GM18502 (cell line): ENCODE data around the gene KRT6A.
"Not testable (repeated sequence)": the region's sequence is repeated elsewhere in the genome, so short reads cannot be mapped to it uniquely, and the experiment has no call there.

Experiments
- ATAC-seq: cut with Tn5 transposase; IDR thresholded peaks from one replicate; pipeline ENCODE4 v1.9.1; 2021; ENCODE audit warnings: mild to moderate bottlenecking; ENCODE audit not compliant: unreplicated experiment, poor library complexity

KRT6A gene

DNA sequence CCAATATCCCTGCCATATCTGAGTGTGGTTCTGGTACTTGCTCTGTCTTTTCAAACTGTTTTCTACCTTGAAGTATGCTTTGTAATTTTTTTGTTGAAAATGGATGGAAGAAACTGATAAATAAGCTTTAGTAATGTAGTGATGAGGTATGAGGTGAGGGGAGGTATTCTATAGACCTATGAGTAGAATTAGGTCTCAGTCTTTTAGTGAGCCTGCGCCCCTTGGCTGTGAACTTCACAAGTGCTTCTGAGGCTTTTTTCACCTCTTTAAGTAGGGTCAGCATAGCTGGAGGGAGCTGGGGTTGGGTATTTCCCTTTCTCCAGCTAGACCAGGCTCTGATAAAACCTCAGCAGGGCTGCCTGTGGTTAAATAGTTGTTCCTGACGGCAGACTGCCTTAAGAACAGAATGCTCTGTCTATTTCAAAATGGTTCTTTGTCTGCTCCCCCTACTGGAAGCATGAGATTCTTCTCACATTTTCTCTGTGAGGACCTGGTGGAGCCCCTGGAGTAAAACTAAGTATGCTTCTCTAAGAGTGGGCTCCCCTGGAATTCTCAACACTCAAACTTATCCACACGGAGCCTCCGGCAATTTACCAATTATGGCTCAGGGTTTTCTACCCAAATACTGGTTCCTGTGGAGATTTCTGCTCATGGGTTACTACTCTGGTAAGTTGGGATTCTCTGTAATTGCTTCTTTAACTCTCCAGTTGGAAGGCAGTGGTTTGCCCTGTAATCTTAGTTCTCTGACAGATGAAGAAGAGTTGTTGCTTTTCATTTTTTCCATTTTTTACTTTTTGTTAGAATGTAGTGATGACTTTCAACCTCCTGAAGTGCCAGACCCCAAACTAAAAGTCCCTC, 14.0 kb upstream of the KRT6A start:
- no peak for ATAC-seq

DNA sequence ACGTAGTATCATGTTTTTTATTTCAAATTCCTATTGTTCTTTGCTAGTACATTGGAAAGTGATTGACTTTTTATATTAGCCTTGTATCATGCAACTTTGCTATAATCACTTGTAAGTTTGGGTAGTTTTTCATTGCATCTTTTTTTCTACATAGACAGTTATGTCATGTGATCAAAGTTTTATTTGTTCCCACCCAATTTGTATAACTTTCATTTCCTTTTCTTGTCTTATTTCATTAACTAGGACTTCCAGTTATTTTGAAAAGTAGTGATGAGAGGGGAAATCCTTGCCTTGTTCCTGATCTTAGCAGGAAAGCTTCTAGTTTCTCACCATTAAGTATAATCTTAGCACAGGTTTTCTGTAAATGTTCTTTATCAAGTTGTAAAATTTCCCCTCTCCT, 9.8 kb upstream of the KRT6A start:
- no peak for ATAC-seq

DNA sequence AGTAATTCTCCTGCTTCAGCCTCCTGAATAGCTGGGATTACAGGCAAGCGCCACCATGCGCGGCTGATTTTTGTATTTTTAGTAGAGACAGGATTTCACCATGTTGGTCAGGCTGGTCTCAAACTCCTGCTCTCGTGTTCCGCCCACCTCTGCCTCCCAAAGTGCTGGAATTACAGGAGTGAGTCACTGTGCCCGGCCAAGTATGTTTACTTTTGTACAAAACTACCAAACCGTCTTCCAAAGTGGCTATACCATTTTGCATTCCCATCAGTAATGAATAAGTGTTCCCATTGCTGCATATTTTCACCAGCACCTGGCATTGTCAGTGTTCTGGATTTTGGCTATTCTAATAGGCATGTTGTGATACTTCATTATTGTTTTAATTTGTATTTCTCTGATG, 8.4 kb upstream of the KRT6A start:
- no peak for ATAC-seq

DNA sequence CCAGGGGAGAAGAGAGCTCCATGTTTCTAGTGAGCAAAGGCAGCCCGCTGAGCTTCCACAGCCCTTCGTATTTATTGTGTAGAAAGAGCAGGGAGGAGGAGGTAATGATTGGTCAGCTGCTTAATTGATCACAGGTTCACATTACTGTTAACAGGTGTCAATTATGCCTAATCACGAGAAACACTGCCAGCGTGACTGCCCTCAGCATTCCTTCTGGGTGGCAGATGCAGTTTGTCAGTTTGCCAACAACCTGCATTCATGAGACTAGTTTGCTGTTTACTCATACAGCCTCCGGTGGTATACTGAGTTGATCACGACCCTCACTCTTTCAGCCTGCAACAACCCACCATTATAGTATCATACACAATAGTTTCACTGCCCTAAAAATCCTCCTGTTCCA, 7.5 kb upstream of the KRT6A start:
- not testable (repeated sequence) for ATAC-seq

DNA sequence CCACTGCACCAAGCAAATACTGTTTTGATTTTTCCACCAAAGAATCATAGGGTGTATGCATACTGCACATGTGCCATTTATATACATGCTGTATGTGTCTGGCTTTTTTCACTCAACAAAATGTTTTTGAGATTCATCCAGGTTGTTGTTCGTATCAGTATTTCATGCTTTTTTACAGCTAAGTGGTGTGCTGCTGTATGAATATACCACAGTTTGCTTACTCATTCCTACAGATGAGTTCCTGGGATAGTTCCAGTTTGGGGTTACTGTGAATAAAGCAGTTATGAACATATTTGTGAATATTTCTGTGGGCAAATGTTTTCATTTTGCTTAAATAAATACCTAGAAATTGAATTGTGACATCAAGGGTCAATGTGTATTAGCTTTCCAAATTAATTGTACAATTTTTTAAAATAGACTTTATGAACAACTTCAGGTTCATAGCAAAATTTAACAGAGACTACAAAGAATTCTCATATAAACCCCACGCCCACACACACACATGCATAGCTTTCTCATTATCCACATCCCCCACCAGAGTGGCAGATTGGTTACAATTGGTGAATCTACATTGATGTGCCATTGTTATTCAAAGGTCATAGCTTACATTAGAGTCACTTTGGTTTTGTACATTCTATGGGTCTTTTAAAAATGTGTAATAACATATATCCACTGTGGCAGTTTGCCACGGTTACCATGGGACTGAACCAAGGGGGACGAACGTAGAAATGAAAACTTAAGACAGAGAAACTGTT, 6.9 kb upstream of the KRT6A start:
- no peak for ATAC-seq

DNA sequence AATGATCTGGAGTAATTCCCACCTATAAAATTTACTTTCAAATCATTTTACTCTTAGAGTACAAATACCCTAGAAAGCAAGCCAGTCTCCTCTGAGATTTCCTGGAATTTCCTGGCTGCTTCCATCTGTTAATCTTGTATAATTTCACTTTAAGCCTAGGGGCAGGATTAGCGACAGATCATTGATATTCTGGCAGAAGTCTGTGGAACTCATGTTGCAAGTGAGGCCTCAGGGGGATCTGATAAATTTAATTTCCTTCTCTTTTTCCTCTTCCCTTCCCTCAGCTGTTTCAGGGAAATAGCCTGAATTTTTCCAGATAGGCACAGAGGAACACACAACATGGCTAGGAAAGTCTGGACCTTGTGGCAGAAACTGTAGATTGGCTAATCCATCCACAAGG, 5.9 kb upstream of the KRT6A start:
- no peak for ATAC-seq

DNA sequence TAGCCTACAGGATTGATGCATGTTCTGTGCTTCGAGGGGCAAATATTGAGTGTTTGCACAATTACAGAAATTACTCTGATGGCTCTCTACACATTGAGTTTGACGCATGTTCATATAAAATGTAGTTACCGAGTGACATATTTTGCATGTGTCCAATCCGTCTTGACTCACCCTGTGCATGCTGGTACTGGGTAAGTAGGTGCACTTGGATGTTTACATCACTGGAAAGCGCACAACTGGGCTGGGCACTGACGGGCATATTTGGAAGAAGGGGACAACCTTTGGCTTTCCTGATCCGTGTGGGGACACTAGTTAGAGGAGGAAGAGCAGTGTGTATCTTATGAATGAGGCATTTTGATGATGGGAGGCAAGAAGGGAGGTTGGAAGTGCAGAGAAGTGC, 4.9 kb upstream of the KRT6A start:
- ATAC-seq = no peak

DNA sequence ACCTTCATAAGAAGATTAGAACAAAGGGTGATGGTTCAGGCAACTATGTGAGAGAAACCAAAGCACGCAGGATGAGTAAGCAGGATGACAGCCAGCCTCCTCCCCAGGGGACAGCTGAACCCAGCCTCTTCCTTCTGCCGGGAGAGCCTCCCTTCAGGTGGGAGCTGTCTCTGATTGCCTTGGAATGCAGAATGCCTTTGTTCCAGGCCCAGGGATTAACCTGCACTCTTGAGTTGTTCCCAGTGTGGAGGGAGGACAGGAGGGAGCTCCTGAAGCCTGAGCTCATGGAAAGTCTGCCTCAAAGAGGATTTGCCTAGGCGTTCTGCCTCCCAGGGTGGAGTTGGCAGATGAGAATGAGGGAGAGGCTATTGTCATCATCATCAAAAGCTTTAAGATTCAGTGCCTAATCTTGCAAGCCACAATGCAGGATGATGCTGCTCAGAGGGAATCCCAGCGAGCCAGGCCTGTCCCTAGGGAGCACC, 3.6 kb upstream of the KRT6A start:
- no peak for ATAC-seq

DNA sequence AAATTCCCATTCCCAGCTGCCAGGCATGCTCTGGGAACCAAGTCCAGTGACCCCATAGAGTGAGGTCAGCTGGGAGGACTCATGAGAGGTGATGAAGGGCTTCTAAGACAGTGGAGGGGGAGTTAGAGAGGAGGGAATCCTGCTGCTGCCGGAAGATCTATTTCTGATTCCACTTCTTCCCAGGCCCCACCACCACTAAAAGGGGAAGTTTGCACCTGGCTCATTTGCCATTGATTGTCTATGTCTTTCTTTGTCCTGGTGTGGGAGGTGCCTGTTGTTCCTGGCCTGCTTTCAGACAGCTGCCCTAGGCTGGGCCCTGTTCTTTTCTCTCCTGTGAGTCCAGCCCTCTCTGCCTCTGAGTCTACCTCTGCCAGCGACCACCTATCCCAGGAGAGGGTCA, 3.0 kb upstream of the KRT6A start:
- ATAC-seq = no peak

DNA sequence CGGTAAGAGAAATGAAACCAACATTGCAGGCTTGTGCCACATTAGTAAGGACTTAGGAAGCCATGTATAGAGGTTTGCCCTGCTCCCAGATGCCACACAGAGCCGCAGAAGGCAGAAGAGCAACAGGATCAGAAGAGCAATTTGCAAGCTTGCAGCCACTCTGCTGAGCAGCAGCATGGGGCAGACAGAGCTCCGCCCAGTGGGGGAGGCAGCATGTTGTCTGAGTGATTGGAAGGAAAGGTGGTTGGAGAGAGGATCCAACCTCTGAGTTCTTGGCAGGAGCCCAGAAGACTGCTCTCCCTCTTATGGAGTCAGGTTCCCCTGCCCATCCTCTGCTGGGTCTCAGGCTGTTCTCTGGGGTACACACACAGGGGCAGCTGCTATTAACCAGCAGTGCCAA, 2.3 kb upstream of the KRT6A start:
- no peak for ATAC-seq

DNA sequence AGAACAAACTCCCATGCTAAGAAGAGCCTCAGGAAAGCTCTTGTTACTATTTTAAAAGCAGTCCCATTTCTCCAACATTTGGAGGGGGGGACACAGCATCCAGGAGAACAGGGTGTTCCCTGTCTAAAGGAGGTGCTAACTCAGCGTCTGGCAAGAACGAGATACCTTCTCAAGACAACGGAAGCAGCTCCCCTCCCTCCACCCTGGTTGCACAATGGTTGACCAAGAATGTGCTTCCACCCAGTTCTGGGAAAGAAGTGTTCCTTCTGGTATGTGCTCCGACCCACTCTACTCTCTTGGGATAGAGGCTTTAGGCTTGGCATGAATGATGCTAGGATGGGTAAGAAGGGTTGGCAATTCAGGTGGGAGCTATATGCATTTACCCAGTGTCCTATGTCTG, 1.5 kb upstream of the KRT6A start:
- no peak for ATAC-seq

DNA sequence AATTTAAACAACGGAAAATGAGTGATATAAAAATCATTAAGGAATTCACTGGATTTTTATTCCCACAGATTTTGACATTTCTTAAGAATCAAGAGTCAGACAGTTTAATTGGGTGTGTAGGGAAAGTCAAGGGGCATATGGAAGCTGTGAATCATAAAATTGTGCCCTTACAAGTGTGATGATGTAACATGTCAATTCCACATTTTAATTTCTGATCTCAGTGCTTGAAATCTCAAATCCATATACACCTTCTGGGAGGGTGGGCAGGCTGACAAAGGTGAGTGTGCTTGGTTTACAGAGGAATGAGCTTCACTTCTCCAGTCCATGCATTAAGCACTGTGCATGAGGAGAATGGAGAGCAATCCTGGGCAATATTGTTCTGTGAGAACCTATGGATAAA, 1.0 kb upstream of the KRT6A start:
- no peak for ATAC-seq

DNA sequence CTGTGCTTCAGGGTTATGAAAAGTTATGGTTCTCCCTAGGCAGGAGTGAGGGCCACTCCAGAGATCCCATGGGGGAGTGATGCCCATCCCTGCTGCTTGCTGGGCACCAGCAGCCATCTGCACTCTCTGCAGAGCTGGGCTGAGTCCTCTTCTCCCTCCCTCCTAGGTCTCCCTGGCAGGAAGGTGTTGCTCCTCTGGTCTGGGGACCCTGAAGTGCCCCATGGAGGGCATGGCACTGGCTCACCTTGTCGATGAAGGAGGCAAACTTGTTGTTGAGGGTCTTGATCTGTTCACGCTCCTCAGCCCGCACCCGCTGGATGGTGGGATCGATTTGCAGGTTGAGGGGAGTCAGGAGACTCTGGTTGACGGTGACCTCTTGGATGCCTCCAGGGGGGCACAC, 652 bp downstream of the KRT6A start:
- ATAC-seq = not testable (repeated sequence)

DNA sequence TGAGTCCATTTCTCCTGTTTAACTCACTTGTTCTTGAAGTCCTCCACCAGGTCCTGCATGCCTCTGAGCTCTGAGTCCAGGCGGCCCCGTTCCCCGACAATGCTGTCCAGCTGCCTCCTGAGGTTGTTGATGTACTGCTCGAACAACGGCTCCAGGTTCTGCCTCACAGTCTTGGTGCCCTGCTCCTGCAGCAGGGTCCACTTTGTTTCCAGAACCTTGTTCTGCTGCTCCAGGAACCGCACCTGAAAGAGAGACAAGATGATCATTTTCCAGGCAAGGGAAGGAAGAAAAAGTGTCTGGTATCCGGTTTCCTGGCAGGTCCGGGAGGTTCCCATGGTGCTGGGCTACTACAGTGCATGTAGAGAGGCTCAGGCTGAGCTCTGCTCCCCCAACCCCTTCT, 1.6 kb downstream of the KRT6A start:
- not testable (repeated sequence) for ATAC-seq

DNA sequence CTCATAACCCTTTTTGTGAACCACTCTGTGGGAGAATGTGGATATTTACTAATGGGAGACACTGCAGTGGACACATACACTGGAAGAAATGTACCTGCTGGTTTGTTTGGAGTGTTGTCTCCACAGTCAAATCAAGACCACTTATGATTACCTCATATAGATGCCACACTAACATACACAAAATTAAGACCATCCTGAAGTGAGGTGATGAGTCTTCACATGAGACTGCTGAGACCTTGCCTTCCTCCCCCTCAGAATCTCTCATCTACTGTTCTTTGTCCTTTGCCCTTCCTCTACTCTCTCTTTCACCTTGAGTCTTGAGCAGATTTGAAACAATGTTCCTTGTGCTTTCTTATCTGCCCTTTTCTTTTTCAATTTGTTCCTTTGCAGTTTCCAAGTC, 4.3 kb downstream of the KRT6A start:
- no peak for ATAC-seq

DNA sequence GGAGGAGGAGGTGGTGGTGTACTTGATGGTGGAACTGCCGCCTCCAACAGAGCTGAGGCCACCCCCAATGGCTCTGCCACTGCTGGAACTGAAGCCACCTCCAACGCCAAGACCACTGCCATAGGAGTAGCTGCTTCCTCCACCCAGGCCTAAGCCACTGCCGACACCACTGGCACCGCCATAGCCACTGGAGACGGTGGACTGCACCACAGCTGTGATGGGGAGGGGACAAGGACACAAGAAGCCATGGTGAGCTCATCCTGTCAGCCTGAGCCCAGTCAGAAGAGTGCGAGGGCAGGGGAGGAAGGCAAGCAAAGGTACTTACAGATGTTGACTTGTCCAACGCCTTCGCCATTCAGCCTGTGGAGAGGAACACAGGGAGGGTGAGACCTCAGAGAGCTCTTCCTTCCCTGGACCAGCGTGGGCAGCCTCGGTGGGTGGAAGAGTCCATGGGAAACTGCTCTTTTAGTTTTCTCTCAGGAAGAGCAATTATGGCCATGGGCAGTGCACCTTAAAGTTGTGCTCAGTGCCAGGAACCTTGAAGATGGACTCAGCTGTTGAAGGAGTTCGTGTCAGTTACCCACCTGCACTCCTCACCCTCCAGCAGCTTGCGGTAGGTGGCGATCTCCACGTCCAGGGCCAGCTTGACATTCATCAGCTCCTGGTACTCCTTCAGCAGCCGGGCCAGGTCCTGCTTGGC, 5.2 kb downstream of the KRT6A start:
- ATAC-seq = not testable (repeated sequence)

DNA sequence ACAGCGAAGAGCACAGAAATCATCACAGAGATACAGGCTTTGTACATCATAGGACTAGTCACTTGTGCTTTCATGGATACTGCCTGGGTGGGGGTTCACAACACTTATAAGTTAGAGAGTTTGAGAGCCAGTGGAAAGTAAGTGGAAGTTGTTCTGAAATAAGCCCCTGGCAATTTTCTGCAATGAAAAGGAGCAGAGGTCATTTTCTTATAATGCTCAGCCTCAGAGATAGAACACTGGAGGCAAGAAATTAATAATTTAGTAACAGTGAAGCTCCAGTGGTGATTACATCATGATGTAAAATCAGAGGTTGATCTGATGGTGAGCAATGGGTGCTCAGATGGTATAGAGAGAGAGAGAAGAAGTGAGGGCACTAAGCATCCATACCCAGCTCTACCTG, 5.8 kb downstream of the KRT6A start:
- ATAC-seq = no peak

DNA sequence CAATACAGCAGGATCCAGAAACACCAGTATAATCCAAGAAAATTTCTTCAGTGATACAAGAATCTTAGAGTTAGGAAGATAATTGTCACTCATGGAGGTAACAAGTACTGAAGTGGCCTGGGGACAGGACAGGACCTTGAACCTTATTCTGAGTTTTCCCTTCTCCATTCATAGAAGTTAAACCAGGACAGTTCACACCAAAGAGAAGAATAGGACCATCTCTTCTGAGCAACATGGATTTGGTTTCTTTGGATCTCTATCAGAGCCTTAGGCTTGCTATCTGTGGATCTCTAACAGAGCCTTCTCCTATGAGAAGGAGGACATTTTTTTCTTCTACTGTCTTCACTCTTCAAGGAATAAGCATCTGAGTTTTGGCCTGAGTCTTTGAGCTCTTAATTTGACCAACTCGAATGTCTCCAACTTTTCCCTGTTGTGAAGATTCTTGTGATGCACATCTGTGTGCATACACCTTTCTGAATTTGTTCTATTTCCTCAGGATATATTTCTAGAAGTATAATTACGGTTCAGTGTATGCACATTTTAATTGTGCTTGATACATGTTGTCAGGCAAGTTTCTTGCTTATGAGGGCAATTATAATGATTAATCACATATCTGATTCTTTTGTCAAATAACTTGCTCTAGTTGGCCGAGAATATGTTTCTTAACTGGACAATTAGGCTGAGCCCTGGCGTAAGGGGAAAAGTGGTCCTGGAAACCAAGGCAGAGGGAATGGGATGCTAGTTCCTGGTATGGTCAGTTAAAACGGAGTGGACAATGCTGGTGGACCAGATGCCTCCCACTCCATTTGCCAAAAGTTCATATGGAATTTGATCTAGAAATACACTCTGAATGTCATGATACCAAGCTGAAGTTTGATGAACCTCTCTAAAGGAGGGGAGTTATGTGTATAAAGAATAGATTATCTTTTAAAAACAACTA, 6.6 kb downstream of the KRT6A start:
- no peak for ATAC-seq

DNA sequence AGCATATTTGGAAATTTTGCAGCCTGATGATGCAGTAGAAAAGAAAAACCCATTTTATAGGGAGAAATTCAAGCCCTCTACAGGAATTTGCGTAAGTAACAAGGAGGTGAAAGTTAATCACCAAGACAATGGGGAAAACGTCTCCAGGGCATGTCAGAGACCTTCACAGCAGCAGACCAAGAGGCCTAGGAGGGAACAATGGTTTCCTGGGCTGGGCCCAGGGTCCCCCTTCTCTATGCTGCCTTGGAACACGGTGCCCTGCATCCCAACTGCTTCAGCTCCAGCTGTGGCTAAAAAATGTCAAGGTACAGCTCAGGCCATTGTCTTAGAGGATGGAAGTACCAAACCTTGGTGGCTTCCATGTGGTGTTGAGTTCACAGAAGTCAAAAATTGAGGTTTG, 13.0 kb downstream of the KRT6A start:
- ATAC-seq = no peak

DNA sequence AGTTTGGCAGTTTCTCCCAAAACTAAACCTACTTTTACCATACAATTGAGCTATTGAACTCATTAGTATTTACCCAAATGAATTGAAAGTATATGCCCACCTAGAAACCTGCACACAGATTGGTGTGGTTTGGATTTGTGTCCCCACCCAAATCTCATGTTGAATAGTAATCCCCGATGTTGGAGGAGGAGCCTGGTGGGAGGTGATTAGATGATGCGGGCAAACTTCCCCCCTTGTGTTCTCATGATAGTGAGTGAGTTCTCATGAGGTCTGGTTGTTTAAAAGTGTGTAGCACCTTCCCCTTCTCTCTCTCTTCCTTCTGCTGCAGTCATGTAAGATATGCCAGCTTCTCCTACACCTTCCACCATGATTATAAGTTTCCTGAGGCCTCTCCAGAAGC, 15.4 kb downstream of the KRT6A start:
- no peak for ATAC-seq
